Loucy (cell line): Measurements from ENCODE around the gene ASB12.

Experiments used
- CTCF ChIP-seq: fragments of 200-600 bp; sonication (generic); conservative IDR thresholded peaks from 2 replicates; pipeline ENCODE4 v1.5.1; 2014; ENCODE audit warnings: mild to moderate bottlenecking, antibody characterized with exemption, low read length
- EZH2phosphoT487 ChIP-seq: fragments of 200-600 bp; IDR thresholded peaks from 2 replicates; pipeline ENCODE4 v1.6.1; 2018; ENCODE audit warnings: antibody characterized with exemption, mild to moderate bottlenecking, moderate library complexity, borderline replicate concordance

- TF ChIP-seq CTCF (no peak), EZH2phosphoT487 (no peak)
These were observed 26.2 kb downstream of the ASB12 start for GRCh38 chrX:64204252-64204651.
